DMS 273 (cell line): Measurements from ENCODE around the gene OR2V2.

Experiments used
- DNase-seq: peaks from one replicate; lab custom pipeline; 2025; ENCODE audit not compliant: unreplicated experiment; lab: John Stamatoyannopoulos, UW

OR2V2 gene

DNA sequence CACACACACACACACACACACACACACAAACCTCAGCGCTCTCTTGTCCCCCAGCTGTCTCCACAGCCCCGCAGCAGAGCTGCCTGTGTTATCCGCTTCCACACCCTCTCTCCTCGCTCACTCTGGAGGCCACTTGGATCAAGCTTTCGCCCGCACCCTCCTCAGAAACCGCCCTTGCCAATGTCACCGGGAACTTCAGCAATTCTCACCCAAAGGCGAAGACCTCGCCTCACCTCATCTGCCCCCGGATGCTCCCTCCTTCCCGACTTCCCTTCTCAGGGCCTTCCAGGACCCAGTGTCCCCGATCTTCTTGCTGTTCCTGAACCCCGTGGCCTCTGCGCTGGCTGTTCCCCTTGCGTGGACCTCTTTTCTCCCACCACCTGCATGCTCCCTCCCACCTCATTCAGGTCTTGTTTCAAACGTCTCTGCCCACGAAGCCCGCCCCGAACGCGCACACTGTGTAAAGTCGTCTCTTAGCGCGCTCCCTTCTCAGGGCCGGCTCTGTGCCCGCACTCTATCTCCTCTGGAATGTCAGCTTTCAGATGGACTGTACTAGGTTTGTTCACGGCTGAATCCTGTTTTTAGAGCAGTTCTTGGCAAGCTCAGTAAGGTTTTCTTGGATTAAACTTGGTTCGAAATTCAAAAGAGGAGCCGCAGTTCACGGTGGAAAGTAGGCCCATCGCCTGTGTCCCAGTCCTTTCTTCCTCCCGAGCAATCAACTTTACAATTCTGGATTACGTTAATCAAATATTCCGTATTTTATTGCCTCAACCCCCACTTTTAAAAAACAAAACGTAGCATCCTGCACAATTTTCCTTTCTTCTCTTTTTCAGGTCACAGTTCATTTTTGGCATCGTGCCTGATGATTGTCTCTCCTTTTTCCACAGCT, 58.6 kb downstream of the OR2V2 start:
- no peak for DNase-seq

DNA sequence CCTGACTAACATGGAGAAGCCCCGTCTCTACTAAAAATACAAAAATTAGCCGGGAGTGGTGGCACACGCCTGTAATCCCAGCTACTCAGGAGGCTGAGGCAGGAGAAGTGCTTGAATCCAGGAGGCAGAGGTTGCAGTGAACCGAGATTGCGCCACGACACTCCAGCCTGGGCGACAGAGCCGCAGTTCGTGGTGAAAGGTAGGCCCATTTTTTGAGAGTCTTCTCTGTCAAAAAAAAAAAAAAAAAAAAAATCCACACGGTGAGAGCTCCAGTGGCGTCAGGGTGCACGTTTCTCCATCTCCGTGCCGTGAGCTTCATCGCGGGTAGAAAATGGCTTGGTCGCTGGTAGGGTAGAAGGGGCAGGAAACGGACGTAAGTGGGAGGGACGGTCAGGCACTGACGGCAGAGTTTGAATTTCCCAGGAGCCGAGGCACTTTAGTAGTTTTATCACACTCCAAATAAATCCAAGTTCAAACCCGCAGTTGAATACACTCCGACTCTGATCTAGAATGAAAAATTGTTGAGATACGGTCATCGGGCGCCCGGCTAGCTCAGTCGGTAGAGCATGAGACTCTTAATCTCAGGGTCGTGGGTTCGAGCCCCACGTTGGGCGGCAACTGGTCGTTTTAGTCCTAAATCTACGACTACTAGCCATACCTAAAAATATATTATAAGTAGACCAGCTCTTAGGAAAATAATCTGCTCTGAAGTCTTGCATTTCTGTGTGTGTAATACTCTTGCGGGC, 60.0 kb downstream of the OR2V2 start:
- DNase-seq, result no peak

DNA sequence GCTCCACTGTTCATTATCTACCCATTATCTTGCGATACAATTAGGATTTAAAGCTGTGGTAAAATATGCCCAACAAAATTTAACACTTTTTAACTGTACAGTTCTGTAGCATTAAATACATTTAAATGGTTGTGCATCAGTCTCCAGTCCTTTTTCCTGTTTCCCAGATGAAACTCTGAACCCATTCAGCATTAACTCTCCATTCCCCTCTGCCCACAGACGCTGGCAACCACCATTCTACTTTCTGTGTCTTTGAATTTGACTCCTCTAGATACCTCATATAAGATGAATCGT, 60.5 kb downstream of the OR2V2 start:
- no peak for DNase-seq
